AG09319 (cell line): Measurements from ENCODE around the gene HOXB6.

Source experiments
- DNase-seq: peaks from one replicate; pipeline ENCODE4 v3.0.0-alpha.2; 2010; ENCODE audit warnings: low read depth; ENCODE audit errors: extremely low read depth
- CTCF ChIP-seq: IDR thresholded peaks from 2 replicates; pipeline ENCODE4 v1.5.1; 2011; ENCODE audit warnings: low read depth, mild to moderate bottlenecking, inconsistent platforms, low read length, moderate library complexity

HOXB6 gene

GRCh38 chr17:48582750-48583069 lies 22.1 kb downstream of the HOXB6 start:
- no peak for TF ChIP-seq CTCF
- no peak for DNase-seq

GRCh38 chr17:48579760-48580554 lies 24.8 kb downstream of the HOXB6 start:
- no peak for DNase-seq

DNA sequence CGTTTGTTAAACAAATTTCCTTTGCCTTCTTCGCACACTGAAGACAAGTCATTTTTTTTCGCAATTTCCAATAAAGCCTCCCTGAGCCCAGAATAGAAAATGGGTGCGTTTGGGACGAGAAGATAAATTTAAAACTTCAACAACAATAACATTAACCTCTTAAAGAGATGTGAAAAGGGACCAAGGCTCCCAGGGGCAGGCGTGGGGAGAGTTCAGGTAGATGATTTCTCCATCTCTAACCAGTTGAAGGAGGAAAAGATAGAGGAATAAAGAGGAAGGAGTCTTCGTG lies 25.4 kb downstream of the HOXB6 start:
- no peak for DNase-seq
- TF ChIP-seq CTCF, result no peak

More at GRCh38 chr17:48579760-48580554, 24.8 kb downstream of the HOXB6 start:
- no peak for TF ChIP-seq CTCF

DNA sequence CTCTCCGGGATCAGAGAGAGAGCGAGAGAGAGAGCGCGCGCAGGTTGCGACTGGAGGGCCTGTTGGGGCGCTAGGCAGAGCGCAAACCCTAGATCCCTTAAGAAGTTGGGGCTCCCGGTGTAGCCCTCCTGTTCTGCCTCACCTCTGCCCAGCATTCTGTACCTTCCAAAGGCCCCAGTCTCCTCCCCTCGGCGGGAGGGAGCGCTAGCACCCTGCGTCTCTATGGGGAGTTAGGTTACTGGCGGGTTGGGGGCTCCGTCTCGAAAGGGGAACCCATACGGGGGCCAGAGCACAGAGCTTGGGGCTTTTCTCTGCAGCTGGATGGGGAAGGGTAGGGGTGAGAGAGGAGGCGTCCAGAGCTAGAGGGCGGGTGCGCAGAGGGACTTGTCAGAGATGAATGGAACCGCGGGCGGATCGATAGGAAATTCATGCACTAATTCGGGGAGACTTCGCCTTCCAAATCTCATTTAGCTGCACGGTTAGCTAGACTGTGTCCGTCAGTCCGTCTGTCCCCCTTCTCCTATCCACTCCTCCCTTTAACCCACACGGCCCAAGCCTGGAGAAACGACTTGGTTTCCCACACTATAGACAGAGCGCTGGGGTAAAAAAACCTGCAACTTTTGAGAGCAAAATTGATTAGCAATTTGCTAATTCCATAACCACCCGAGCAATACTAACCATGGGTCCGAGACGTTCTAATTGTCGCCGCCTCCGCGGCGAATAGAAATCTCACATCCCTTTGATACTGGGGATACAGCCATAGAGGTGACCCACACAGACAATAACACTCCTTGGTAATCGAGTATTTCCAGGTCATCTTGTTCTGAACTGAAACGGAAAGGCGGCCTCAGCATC lies 25.9 kb downstream of the HOXB6 start:
- DNase-seq, result no peak
- TF ChIP-seq CTCF, result no peak

GRCh38 chr17:48577946-48578615 lies 26.7 kb downstream of the HOXB6 start, which contains the start of gene HOXB4:
Gene HOXB4 (minus strand): TSS chr17:48578350. CDS start chr17:48578319, 31 bp downstream.
- DNase-seq, result no peak
- no peak for TF ChIP-seq CTCF

- no peak for DNase-seq
Observed at GRCh38 chr17:48577330-48577945, 27.3 kb downstream of the HOXB6 start.

More at GRCh38 chr17:48577330-48577945, 27.3 kb downstream of the HOXB6 start:
- no peak for TF ChIP-seq CTCF
